ENCODE data around the gene KRTAP7-1. TPM values are rescaled to one million over a fixed set of nuclear protein-coding genes. Genes with fewer than 3 reads are reported as not detected.

Gene KRTAP7-1
- total RNA-seq, 1 experiment from 2014 or later, result not detected

DNA sequence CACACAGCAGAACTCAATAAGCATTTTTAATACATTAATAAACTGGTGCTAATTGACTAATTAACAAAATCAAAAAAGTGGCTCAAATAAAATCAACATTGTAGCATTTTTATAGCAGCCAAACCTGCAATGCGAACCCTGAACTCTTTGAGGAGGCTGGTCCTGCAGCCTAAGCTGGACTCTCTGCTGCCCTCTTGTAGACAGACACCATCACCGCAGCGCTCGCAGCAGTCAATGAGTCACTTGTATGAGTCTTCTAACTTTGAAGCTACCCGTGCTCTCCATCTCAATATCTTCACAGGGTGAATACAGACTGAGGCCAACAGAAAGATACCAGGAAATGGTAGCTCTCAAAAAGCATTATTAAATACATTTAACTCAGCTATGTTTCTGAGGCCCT is 9.7 kb upstream of the KRTAP7-1 start:
- H3K4me1 Mint-ChIP-seq, result no peaks in the 10 kb centered on the region
- no peaks in the 10 kb centered on the region for H3K36me3 Mint-ChIP-seq (ENCODE audit: insufficient read depth in 1 of 3, low read depth in 3 of 3)
- Histone ChIP-seq H3K79me1 (ENCODE audit: insufficient read depth, low read depth, low read length, poor library complexity, severe bottlenecking) (no peaks in the 10 kb centered on the region), H3K9ac (ENCODE audit: extremely low read depth, insufficient read length, low read length) (no peak overlapping the region), H4K91ac (ENCODE audit: insufficient read length, low read depth, low read length) (no peak overlapping the region), H2BK15ac (ENCODE audit: low read depth, low read length) (no peak overlapping the region), H2BK20ac (ENCODE audit: low read depth, low read length, poor library complexity, severe bottlenecking) (no peak overlapping the region), H3K27me3 (ENCODE audit: insufficient read depth, low read length) (no peaks in the 10 kb centered on the region; the same call in 1 of the 2 replicates), H3K4me2 (ENCODE audit: insufficient read depth, insufficient read length, low read length) (no peak overlapping the region), H2BK5ac (ENCODE audit: insufficient read length, low read length) (no peak overlapping the region), H3T11ph (ENCODE audit: low read length) (no peak overlapping the region), H3K9me3 (ENCODE audit: control insufficient read depth, low read depth, low read length) (no peaks in the 10 kb centered on the region), H4K20me1 (ENCODE audit: control insufficient read depth, insufficient read depth, insufficient read length) (no peaks in the 10 kb centered on the region), H2AK5ac (ENCODE audit: insufficient read length, low read length) (no peak overlapping the region), H3K4ac (ENCODE audit: low read depth, low read length) (no peak overlapping the region), H3K14ac (ENCODE audit: insufficient read depth, low read length) (no peak overlapping the region), H3K79me2 (ENCODE audit: insufficient read depth, low read length) (no peaks in the 10 kb centered on the region), H3K4me1 (ENCODE audit: insufficient read depth, low read length) (no peaks in the 10 kb centered on the region), H4K8ac (replicated peaks; ENCODE audit: insufficient read length, low read depth, low read length) (no peak overlapping the region), H2AFZ (ENCODE audit: low read length) (no peak overlapping the region), H3K23me2 (ENCODE audit: insufficient read length, low read depth, low read length, poor library complexity, severe bottlenecking) (no peaks in the 10 kb centered on the region), H3K27ac (ENCODE audit: insufficient read length, low read depth, low read length) (no peak overlapping the region), H4K5ac (ENCODE audit: insufficient read length, low read depth, low read length) (no peak overlapping the region), H3K56ac (ENCODE audit: insufficient read length, low read depth, low read length) (no peak overlapping the region), H2BK12ac (ENCODE audit: insufficient read length, low read depth, low read length) (no peak overlapping the region), H2BK120ac (ENCODE audit: low read depth, low read length, poor library complexity, severe bottlenecking) (no peak overlapping the region), H3K23ac (ENCODE audit: insufficient read length, low read depth, low read length) (no peak overlapping the region), H3K18ac (ENCODE audit: insufficient read length, low read depth, low read length) (no peak overlapping the region)
- TF ChIP-seq, protein P1, sequence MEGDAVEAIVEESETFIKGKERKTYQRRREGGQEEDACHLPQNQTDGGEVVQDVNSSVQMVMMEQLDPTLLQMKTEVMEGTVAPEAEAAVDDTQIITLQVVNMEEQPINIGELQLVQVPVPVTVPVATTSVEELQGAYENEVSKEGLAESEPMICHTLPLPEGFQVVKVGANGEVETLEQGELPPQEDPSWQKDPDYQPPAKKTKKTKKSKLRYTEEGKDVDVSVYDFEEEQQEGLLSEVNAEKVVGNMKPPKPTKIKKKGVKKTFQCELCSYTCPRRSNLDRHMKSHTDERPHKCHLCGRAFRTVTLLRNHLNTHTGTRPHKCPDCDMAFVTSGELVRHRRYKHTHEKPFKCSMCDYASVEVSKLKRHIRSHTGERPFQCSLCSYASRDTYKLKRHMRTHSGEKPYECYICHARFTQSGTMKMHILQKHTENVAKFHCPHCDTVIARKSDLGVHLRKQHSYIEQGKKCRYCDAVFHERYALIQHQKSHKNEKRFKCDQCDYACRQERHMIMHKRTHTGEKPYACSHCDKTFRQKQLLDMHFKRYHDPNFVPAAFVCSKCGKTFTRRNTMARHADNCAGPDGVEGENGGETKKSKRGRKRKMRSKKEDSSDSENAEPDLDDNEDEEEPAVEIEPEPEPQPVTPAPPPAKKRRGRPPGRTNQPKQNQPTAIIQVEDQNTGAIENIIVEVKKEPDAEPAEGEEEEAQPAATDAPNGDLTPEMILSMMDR (conservative IDR thresholded peaks at IDR 0.05), result peak; percentile 79
- no peak overlapping the region for H3K27ac Mint-ChIP-seq
- H3K4me3 Mint-ChIP-seq, result no peak overlapping the region
- peak; percentile 73 for DNase-seq
- H3K9me3 Mint-ChIP-seq, result no peaks in the 10 kb centered on the region; a peak in 1 of 5 replicates
- peaks cover 3% of the 10 kb centered on the region for H3K27me3 Mint-ChIP-seq (ENCODE audit: low read depth)
- WGBS (ENCODE audit: extremely low coverage, insufficient read length, low lambda C conversion rate), result no CpG with 5 or more reads among the region's 5 CpGs
